GM12878 (cell line): ENCODE data around the gene MTERF1. TPM values are rescaled to one million over a fixed set of nuclear protein-coding genes. Genes with fewer than 3 reads are reported as not detected.

Source experiments
- ATF2 ChIP-seq: IDR thresholded peaks from 2 replicates; pipeline ENCODE4 v1.6.1; 2012; ENCODE audit warnings: low read length, inconsistent platforms
- CEBPZ ChIP-seq: fragments of 150-350 bp; IDR thresholded peaks from 2 replicates; pipeline ENCODE4 v1.6.1; 2016; ENCODE audit warnings: low read depth, low read length
- CREM ChIP-seq: IDR thresholded peaks from 2 replicates; pipeline ENCODE4 v1.6.1; 2014; ENCODE audit warnings: antibody characterized with exemption, low read depth
- CTCF ChIP-seq, 3 experiments: IDR thresholded peaks in 2 of 3; conservative IDR thresholded peaks in 1 of 3; 2 replicates each; pipeline ENCODE4 v1.5.1; 2011; ENCODE audit warnings: low read depth in 3 of 3, low read length in 3 of 3, mild to moderate bottlenecking in 3 of 3, control low read depth in 2 of 3, moderate library complexity in 2 of 3, inconsistent platforms in 1 of 3, mixed read lengths in 1 of 3; ENCODE audit not compliant: control insufficient read depth in 2 of 3, insufficient read depth in 1 of 3; ENCODE audit errors: extremely low read depth in 1 of 3
- CUX1 ChIP-seq: IDR thresholded peaks from 2 replicates; pipeline ENCODE4 v1.6.1; 2012; ENCODE audit warnings: improper control_type of control experiment, low read depth, low read length; ENCODE audit not compliant: insufficient replicate concordance
- FOXK2 ChIP-seq: fragments of 450-650 bp; IDR thresholded peaks from 2 replicates; pipeline ENCODE4 v1.6.1; 2017; ENCODE audit warnings: mild to moderate bottlenecking, moderate library complexity
- MYB ChIP-seq: fragments of 150-350 bp; IDR thresholded peaks from 2 replicates; pipeline ENCODE4 v1.6.1; 2014; ENCODE audit warnings: mild to moderate bottlenecking, low read depth, low read length, borderline replicate concordance
- PAX5 ChIP-seq: IDR thresholded peaks from 2 replicates; pipeline ENCODE4 v1.6.1; 2011; ENCODE audit warnings: low read depth, low read length, borderline replicate concordance
- PKNOX1 ChIP-seq: fragments of 450-650 bp; IDR thresholded peaks from 2 replicates; pipeline ENCODE4 v1.6.1; 2016; ENCODE audit warnings: mild to moderate bottlenecking
- SP1 ChIP-seq: IDR thresholded peaks from one replicate; pipeline ENCODE4 v1.6.1; 2011; ENCODE audit warnings: low read depth, low read length
- STAT1 ChIP-seq: fragments of 450-650 bp; conservative IDR thresholded peaks from 2 replicates; pipeline ENCODE4 v1.6.1; 2014; ENCODE audit warnings: antibody characterized with exemption, mild to moderate bottlenecking
- polyA plus RNA-seq, 11 experiments: library from polyadenylated mRNA; depleted of rRNA in 4 of 11; unstranded in 6 of 11; stranded (reverse) in 5 of 11; fragments of >200 nt; fragmentation: Nextera tagmentation in 4 of 11; fragmentation: Illumina TruSeq in 1 of 11; extraction: Ambion mirVana in 4 of 11; extraction: Trizol in 1 of 11; gene quantifications; 1 replicate in 1 of 11; 2 replicates in 10 of 11; pipeline versions ENCODE4 v1.2.1 to v1.2.3, GENCODE V29; 2011 to 2016; ENCODE audit warnings: inconsistent platforms in 2 of 11, missing spikeins in 2 of 11, low read depth in 1 of 11
- total RNA-seq, 4 experiments: library from RNA; depleted of rRNA in 3 of 4; stranded (reverse); fragments of >200 nt in 3 of 4; fragmentation: Illumina TruSeq in 1 of 4; extraction: Trizol in 1 of 4; gene quantifications; 2 replicates each; pipeline versions ENCODE4 v1.2.1 to v1.2.3, GENCODE V29; 2013 to 2021
- TF ChIP-seq, protein P1 (sequence below): IDR thresholded peaks from 2 replicates; pipeline ENCODE4 v1.6.1; 2011; ENCODE audit warnings: low read depth, mild to moderate bottlenecking, low read length, moderate library complexity, borderline replicate concordance; ENCODE audit errors: extremely low read depth
- TF ChIP-seq, protein P2 (sequence below): fragments of 450-650 bp; IDR thresholded peaks from 2 replicates; pipeline ENCODE4 v1.6.1; 2017; ENCODE audit warnings: low read depth, mild to moderate bottlenecking, moderate library complexity

The MTERF1 gene
- total and polyA plus RNA-seq, 10 of the 15 experiments (the other 5 are each of a cell fraction or from before 2014, with no cell fraction given): 14.7 to 38.7 (median 28.0) TPM

DNA sequence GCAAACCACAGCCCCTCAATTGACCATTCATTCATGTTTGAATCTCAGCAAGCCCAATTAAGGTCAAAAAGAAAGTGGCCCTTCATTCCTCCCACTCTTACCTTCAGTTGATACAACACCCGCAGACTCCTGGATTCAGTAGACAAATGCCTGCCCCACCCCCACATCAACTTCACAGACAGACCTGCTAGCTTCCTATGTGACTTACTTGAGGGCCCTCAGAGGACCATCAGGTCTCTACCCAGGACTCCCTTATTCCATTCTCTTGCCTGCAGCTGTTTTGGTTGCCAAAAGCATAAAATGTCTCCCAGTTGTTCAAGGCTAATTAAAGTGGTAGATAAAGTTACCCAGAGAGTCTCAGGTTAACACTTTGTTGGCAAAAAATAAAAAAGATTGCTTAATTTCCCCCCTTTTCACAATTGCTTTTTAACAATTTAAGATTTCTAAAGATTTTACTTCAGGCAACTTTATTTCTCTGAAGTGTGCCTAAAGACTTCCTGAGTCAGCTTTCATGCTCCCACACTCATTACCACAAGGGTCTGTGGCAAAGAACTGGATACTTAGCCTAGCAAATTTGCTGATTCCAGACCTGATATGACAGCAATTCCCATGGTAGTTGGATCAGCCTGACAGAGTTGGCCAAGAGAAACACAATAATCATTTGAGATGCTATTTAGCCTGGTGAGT lies 3.3 kb upstream of the MTERF1 start (continued):
- TF ChIP-seq CUX1 (no peak), STAT1 (no peak), PAX5 (no peak), MYB (no peak), ATF2 (no peak), SP1 (no peak), PKNOX1 (no peak), FOXK2 (no peak), CREM (no peak), CTCF (IDR thresholded peaks at IDR 0.05 in 2 of 3, conservative IDR thresholded peaks at IDR 0.05 in 1 of 3; ENCODE audit: control insufficient read depth in 2 of 3, extremely low read depth in 1 of 3, insufficient read depth in 1 of 3, low read depth in 3 of 3, low read length in 3 of 3) (no peak), CEBPZ (no peak)
- TF ChIP-seq, protein P1, sequence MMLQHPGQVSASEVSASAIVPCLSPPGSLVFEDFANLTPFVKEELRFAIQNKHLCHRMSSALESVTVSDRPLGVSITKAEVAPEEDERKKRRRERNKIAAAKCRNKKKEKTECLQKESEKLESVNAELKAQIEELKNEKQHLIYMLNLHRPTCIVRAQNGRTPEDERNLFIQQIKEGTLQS: no peak
- TF ChIP-seq, protein P2, sequence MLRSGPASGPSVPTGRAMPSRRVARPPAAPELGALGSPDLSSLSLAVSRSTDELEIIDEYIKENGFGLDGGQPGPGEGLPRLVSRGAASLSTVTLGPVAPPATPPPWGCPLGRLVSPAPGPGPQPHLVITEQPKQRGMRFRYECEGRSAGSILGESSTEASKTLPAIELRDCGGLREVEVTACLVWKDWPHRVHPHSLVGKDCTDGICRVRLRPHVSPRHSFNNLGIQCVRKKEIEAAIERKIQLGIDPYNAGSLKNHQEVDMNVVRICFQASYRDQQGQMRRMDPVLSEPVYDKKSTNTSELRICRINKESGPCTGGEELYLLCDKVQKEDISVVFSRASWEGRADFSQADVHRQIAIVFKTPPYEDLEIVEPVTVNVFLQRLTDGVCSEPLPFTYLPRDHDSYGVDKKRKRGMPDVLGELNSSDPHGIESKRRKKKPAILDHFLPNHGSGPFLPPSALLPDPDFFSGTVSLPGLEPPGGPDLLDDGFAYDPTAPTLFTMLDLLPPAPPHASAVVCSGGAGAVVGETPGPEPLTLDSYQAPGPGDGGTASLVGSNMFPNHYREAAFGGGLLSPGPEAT: no peak
